ENCODE results near the gene DENND1A.

The DENND1A gene

DNA sequence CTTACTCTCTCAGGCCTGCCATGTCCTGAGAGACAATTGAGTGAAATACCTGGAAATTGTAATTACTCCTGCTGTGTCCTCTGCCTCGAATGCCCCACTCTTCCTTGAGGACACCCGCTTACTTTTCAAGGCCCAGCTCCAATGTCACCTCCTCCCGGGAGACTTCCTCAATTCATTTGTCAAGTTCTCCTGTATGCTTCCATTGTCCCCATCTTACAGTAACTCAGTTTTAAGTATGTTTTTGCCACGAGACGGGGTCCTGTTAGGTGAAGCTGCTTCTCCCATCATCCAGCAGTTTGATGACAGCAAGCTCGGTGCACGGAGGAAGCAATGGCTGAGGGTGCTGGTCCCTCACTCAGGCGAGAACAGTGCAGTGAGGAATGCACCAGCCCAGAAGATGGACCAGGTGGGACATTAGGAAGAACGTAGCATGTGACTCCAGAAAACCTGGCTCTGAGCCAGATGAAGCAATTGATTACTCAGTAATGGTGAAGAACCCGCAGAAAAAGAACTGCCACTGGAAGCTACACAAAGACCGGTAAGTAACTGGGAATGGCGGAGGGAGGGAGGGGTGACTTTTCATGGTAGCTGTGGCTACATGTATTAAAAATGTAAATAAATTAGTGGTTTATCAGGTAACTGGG, 274.8 kb downstream of the DENND1A start:
- H3K27ac Mint-ChIP-seq = no peak overlapping the region
- H3K4me3 Mint-ChIP-seq = no peak overlapping the region
- H3K4me1 Mint-ChIP-seq (ENCODE audit: low read depth) = no peaks in the 10 kb centered on the region
- DNase-seq (ENCODE audit: low spot score) = no peak
- peaks cover 2% of the 10 kb centered on the region for H3K36me3 Mint-ChIP-seq (ENCODE audit: low read depth)
- H3K27me3 Mint-ChIP-seq (ENCODE audit: low read depth) = peaks cover 9% of the 10 kb centered on the region
- H3K9me3 Mint-ChIP-seq = no peaks in the 10 kb centered on the region

DNA sequence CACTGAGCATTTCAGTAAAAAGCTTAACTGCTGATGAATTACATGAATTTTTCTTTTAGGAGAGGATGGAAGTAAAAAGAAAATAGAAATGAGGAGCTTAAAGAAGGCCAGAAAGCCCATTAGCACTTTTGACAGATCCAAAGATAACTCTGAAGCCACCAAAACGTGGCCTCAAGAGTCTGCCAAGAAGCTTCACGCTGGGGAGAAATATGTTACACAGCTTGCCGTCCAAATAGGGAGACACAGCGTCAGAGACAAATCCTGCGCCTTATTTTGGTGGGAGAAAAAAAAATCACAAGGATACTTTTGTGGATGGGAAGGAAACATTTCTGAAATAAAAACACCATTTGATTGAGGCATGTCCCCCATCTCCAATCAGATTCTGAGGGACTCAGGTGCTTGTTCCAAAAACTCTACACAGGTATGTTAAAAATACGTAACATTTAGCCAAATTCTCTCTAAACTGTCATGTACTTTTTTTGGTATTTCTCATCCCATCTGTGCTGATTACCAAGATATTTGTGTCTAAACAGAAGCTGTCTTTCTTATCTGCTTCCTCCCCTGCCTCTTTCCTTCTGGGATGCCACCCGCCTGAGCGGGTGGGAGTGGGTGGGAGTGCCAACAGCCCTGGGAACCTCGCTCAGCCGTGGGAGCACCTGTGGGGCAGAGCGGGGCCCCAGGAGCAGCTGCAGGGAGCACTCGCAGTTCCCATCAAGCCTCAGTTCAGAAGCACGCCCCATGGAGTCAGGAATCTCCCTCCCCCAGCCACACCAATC, 275.5 kb downstream of the DENND1A start:
- peaks cover 5% of the 10 kb centered on the region for H3K4me1 Mint-ChIP-seq (ENCODE audit: low read depth)
- H3K9me3 Mint-ChIP-seq = no peaks in the 10 kb centered on the region
- H3K4me3 Mint-ChIP-seq = no peak overlapping the region
- H3K27ac Mint-ChIP-seq = no peak overlapping the region
- DNase-seq (ENCODE audit: low spot score) = no peak
- H3K27me3 Mint-ChIP-seq (ENCODE audit: low read depth) = peaks cover 9% of the 10 kb centered on the region
- peaks cover 2% of the 10 kb centered on the region for H3K36me3 Mint-ChIP-seq (ENCODE audit: low read depth)

DNA sequence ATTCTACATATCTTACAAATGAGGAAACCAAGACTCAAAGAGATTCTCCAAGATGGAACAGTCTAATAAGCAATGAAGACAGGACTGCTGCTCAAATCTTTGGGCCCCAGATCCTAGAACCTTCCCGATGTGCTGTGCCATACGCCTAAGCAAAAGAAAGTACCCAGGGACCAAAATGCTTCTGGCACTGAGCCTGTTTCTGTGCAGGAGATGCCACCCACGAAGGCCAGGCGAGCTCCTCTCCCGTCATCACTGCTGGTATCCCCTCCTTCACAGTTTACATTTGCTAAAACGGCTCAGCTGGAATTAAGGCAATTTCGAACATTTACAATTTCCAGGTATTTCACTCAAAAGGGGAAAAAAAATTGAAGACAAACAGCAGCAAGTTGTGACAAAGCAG, 277.5 kb downstream of the DENND1A start:
- H3K9me3 Mint-ChIP-seq = no peaks in the 10 kb centered on the region
- H3K27me3 Mint-ChIP-seq (ENCODE audit: low read depth) = peaks cover 14% of the 10 kb centered on the region
- no peak for DNase-seq (ENCODE audit: low spot score)
- H3K4me3 Mint-ChIP-seq = no peak overlapping the region
- no peak overlapping the region for H3K27ac Mint-ChIP-seq
- peaks cover 5% of the 10 kb centered on the region for H3K4me1 Mint-ChIP-seq (ENCODE audit: low read depth)
- H3K36me3 Mint-ChIP-seq (ENCODE audit: low read depth) = peaks cover 2% of the 10 kb centered on the region

DNA sequence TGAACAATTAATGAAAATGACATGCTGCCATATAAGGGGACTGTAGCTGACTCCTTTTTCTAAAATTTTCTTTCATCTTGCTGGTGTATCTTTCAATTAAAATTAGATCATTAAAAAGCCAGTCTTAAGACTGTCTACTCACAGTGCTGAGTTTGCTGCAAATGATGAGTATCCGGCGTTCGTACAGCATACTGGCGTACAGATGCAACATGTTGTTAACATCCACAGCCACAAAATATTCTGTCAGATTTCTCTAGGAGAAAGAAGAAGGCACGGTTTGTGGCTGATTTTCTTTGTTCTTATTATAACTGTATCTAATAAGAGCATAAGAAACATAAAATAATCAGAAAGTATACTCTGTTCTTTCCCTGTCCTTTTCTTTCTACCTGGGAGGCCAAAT, 278.1 kb downstream of the DENND1A start:
- H3K4me3 Mint-ChIP-seq = no peak overlapping the region
- H3K4me1 Mint-ChIP-seq (ENCODE audit: low read depth) = peaks cover 5% of the 10 kb centered on the region
- H3K27me3 Mint-ChIP-seq (ENCODE audit: low read depth) = peaks cover 14% of the 10 kb centered on the region
- DNase-seq (ENCODE audit: low spot score) = no peak
- no peak overlapping the region for H3K27ac Mint-ChIP-seq
- peaks cover 2% of the 10 kb centered on the region for H3K36me3 Mint-ChIP-seq (ENCODE audit: low read depth)
- no peaks in the 10 kb centered on the region for H3K9me3 Mint-ChIP-seq

DNA sequence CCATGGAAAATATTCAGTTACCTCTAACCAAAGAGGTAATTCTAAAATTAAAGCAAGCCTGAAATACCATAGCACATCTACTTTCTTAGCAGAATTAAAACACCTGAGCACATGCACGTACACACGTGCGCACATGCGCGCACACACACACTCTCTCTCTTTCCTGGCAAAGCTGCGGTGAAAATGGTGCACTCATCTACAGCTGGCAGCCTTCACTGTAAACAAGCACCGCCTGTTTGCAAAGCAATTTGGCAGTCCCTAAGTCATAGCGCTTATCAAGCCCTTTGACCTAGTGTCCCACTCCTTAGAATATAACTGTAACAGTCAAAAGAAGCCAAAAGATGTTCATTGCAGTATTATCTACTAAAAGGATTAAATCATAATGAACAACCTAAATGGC, 278.7 kb downstream of the DENND1A start:
- H3K9me3 Mint-ChIP-seq = no peaks in the 10 kb centered on the region
- H3K4me1 Mint-ChIP-seq (ENCODE audit: low read depth) = peaks cover 5% of the 10 kb centered on the region
- peaks cover 11% of the 10 kb centered on the region for H3K27me3 Mint-ChIP-seq (ENCODE audit: low read depth)
- no peak for DNase-seq (ENCODE audit: low spot score)
- no peak overlapping the region for H3K4me3 Mint-ChIP-seq
- peaks cover 2% of the 10 kb centered on the region for H3K36me3 Mint-ChIP-seq (ENCODE audit: low read depth)
- H3K27ac Mint-ChIP-seq = no peak overlapping the region

DNA sequence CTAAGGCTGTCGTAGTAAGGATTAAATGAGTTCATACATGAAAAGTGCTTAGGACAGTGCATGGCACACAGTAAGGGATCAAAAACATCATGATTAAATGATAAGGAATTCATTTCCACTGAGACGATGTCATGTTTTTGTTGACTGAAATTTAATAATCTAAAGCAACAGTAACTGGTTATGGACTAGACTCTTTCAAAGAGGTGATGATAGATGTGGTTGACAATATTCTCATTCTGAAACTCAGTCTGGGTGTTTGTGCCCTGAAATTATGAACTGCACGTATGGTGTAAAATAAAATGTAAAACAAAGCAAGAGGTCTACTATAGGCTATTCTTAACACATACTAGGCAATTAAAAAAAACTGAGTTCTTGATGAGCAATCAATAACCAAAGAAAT, 280.0 kb downstream of the DENND1A start:
- Mint-ChIP-seq H3K36me3 (ENCODE audit: low read depth) (peaks cover 2% of the 10 kb centered on the region), H3K4me3 (no peak overlapping the region), H3K27ac (no peak overlapping the region), H3K27me3 (ENCODE audit: low read depth) (peaks cover 11% of the 10 kb centered on the region), H3K9me3 (no peaks in the 10 kb centered on the region), H3K4me1 (ENCODE audit: low read depth) (peaks cover 5% of the 10 kb centered on the region)
- DNase-seq (ENCODE audit: low spot score) = no peak

DNA sequence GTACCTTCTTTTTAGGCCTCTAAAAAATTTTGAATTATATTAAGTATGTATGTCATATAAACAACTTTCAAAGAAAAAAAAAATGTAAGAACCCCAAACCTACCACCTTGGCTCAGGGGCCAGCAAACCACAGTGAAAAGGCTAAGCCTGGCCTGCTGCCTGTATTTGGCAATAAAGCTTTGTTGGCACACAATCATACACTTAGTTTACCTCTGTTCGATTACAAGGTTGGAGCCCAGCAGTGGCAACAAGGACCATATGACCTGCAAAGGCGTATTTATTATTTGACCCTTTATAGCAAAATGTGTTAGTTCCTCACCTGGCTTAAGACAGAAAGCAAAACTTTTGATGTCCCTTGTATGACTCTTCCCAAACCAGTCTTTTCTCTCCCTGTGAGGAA, 282.8 kb downstream of the DENND1A start:
- H3K4me1 Mint-ChIP-seq (ENCODE audit: low read depth) = peaks cover 5% of the 10 kb centered on the region
- no peak overlapping the region for H3K4me3 Mint-ChIP-seq
- no peak overlapping the region for H3K27ac Mint-ChIP-seq
- peaks cover 2% of the 10 kb centered on the region for H3K36me3 Mint-ChIP-seq (ENCODE audit: low read depth)
- H3K27me3 Mint-ChIP-seq (ENCODE audit: low read depth) = peaks cover 26% of the 10 kb centered on the region
- H3K9me3 Mint-ChIP-seq = no peaks in the 10 kb centered on the region
- no peak for DNase-seq (ENCODE audit: low spot score)

DNA sequence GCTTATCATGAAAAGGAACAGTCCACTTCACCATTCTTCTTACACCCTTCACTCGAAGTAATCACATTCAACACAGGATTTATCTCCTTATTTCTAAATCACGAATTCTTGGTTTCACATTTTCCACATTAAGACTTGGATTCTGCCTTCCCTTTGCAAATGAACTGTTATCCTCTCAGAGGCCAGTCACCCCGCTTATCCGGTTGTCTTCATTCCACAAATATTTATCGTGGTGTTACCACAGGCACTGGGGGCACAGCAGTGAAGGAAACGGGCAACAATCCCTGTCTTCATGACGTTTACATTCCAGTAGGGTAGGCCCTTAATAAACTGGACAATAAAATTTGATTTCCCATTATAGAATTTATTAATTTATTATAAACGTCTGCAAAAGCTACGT, 284.2 kb downstream of the DENND1A start:
- Mint-ChIP-seq H3K36me3 (ENCODE audit: low read depth) (no peaks in the 10 kb centered on the region), H3K27ac (no peak overlapping the region), H3K4me3 (no peak overlapping the region), H3K27me3 (ENCODE audit: low read depth) (peaks cover 30% of the 10 kb centered on the region), H3K4me1 (ENCODE audit: low read depth) (peaks cover 8% of the 10 kb centered on the region), H3K9me3 (no peaks in the 10 kb centered on the region)
- DNase-seq (ENCODE audit: low spot score) = no peak

DNA sequence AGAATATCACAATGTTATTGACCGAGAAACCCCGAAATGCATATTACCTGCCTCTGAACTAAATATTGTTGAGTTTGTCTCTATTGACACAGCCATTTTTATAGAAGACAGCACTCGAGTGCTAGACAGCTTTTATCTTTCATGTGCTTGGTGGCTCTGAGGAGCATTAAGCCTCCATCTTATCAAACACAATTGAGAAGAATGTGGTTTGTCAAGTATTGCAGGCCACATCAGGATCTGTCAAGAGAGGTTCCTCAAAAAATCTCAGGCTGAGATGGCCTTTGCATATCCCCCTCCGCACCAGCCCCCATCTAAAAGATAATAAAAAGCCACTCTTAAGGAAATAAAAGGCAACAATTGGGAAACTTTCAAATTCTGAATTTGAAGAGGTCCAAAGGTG, 284.8 kb downstream of the DENND1A start:
- no peaks in the 10 kb centered on the region for H3K9me3 Mint-ChIP-seq
- H3K27ac Mint-ChIP-seq = no peak overlapping the region
- no peak for DNase-seq (ENCODE audit: low spot score)
- no peak overlapping the region for H3K4me3 Mint-ChIP-seq
- peaks cover 15% of the 10 kb centered on the region for H3K4me1 Mint-ChIP-seq (ENCODE audit: low read depth)
- H3K36me3 Mint-ChIP-seq (ENCODE audit: low read depth) = no peaks in the 10 kb centered on the region
- H3K27me3 Mint-ChIP-seq (ENCODE audit: low read depth) = peaks cover 30% of the 10 kb centered on the region

DNA sequence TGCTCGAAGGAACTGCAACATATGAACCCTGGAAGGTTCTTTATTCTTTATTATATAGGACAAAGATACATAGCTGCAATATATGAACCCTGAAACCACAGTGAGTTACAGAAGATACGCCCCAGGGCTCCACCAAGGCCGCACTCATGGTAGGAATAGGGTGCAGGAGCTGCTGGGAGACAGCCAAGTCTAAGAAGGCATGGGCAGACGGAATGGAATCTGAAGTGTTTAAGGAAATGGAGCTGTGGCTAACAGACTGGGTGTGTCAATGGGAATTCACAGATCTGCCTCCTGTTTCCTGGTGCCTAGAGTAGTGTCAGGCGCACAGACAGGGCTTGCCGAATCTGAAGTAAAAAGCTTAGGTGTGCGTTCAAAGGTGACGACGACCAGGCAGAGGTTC, 286.4 kb downstream of the DENND1A start:
- no peak for DNase-seq (ENCODE audit: low spot score)
- H3K36me3 Mint-ChIP-seq (ENCODE audit: low read depth) = no peaks in the 10 kb centered on the region
- H3K4me3 Mint-ChIP-seq = no peak overlapping the region
- no peak overlapping the region for H3K27ac Mint-ChIP-seq
- H3K9me3 Mint-ChIP-seq = no peaks in the 10 kb centered on the region
- peaks cover 30% of the 10 kb centered on the region for H3K27me3 Mint-ChIP-seq (ENCODE audit: low read depth)
- peaks cover 13% of the 10 kb centered on the region for H3K4me1 Mint-ChIP-seq (ENCODE audit: low read depth)

DNA sequence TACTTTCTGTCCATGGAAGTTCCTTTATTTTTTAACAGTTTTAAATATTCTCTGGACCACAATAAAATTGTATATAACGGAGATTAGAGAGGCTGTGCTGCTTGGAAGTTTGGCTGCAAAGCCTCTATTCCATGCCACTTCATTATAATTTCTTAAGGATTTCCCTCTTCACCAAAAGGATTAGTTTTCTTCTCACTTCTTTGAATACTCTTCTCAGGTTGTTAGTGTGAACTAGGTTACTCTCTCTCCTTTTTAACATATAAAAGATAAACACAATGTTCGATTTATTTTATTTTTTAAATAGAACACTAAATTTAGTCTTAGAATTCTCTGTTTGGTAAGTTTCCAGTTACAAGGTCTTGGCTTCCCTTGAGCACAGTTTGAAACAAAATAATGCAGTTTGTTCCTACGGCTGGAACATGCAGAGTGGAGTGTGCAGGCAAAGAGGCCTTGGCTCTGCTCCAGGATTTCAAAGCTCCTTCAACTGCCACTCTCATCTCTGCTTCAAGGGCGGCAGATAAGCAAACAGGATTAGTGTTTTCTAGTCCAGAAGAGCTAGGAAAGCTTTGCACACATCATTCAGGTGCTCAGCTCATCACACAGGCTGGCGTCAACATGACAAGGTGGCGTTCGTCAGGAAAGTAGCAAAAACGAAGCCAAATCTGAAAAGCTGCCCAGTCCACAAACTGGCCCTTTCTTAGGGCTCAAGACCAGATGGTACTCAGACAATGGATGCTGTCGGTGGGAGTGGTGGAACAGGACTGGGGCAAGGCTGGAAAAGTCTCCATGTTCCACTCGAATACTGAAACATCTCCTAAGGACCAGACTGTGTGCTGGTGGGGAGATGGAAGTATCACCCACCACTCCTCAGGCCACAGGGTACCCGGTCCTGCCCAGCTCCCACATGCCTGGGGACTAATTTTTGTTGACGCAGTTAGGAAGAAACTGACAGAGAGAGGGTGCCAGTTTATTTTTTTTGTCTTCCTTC, 287.3 kb downstream of the DENND1A start:
- Mint-ChIP-seq H3K9me3 (no peaks in the 10 kb centered on the region), H3K4me3 (no peak overlapping the region), H3K27ac (no peak overlapping the region), H3K4me1 (ENCODE audit: low read depth) (peaks cover 22% of the 10 kb centered on the region), H3K36me3 (ENCODE audit: low read depth) (no peaks in the 10 kb centered on the region), H3K27me3 (ENCODE audit: low read depth) (peaks cover 34% of the 10 kb centered on the region)
- DNase-seq (ENCODE audit: low spot score) = no peak

DNA sequence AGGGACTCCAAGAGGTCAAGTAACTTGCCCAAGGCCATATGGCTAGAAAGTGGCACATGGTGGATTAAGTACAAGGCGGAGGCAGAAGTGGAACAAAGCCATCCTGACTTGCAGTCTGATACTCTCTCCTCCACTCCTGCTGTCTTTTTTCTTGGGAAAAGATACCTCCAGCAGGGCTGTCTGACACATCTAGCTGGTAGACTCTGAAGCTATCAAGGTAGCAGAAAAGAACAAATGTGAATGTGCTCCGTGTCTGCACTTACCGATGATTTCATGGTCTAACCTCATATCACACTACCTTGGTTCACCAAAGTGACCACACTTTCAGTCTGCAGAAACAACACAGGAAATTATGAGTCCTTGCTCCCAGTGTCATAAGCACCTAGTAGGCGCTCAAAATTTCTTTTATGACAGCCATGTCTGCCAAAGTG, 289.1 kb downstream of the DENND1A start:
- peaks cover 43% of the 10 kb centered on the region for H3K27me3 Mint-ChIP-seq (ENCODE audit: low read depth)
- H3K4me3 Mint-ChIP-seq = no peak overlapping the region
- H3K36me3 Mint-ChIP-seq (ENCODE audit: low read depth) = no peaks in the 10 kb centered on the region
- H3K9me3 Mint-ChIP-seq = no peaks in the 10 kb centered on the region
- H3K27ac Mint-ChIP-seq = no peak overlapping the region
- peak; percentile 44 for DNase-seq (ENCODE audit: low spot score)
- peaks cover 27% of the 10 kb centered on the region for H3K4me1 Mint-ChIP-seq (ENCODE audit: low read depth)

DNA sequence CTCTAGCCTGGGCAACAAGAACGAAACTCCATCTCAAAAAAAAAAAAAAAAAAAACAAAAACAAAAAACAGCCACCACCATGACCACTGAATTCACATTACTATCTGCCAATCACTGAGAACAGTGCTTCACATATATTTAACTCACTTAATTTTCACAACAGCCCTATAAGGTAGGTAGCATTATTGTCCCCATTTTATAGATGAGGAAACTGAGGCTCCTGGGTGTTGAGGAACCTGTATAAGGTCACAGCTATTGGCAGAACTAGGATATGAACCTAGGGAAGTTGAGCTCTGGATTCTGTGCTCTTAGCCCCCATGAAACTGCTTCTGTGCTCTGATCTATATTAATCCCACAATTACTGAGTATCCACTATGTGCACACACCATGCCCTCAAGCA, 290.2 kb downstream of the DENND1A start:
- peaks cover 52% of the 10 kb centered on the region for H3K27me3 Mint-ChIP-seq (ENCODE audit: low read depth)

More for the DNA sequence above, 290.2 kb downstream of the DENND1A start:
- Mint-ChIP-seq H3K9me3 (no peaks in the 10 kb centered on the region), H3K27ac (no peak overlapping the region), H3K4me3 (no peak overlapping the region), H3K4me1 (ENCODE audit: low read depth) (peaks cover 27% of the 10 kb centered on the region), H3K36me3 (ENCODE audit: low read depth) (no peaks in the 10 kb centered on the region)
- DNase-seq (ENCODE audit: low spot score) = no peak
